H1 (cell line): ENCODE measurements around the gene LTC4S. TPM values are rescaled to one million over a fixed set of nuclear protein-coding genes. Genes with fewer than 3 reads are reported as not detected.

Experiments
- CTCF ChIA-PET: fragments of 300-600 bp; sonication (Branson Sonifier 250); formaldehyde crosslinking; loops from one replicate; lab custom pipeline; 2021; ENCODE audit not compliant: partially characterized antibody; lab: Charles Lee
- POLR2A ChIA-PET: fragments of 300-600 bp; sonication (Branson Sonifier 250); formaldehyde crosslinking; loops from one replicate; lab custom pipeline; 2021; ENCODE audit warnings: inconsistent platforms; ENCODE audit not compliant: partially characterized antibody; lab: Charles Lee
- DNase-seq, 2 experiments: peaks; one replicate each; pipeline versions ENCODE4 v3.0.0 to v3.0.0-alpha.2; 2010 to 2022; ENCODE audit warnings: low spot score in 2 of 2, low read depth in 1 of 2, mixed read lengths in 1 of 2
- FAIRE-seq: peaks from 2 replicates; lab custom pipeline; 2011; peaks lifted over from hg19 to GRCh38; lab: Jason Lieb, UNC
- H2AFZ ChIP-seq: 2 replicates; pipeline ENCODE4 v1.8.1; 2012; ENCODE audit warnings: low read length, inconsistent platforms
- H2AK5ac ChIP-seq: 2 replicates; pipeline ENCODE4 v1.6.1; 2013; ENCODE audit warnings: low read depth, low read length
- H2BK120ac ChIP-seq: replicated peaks from 2 replicates; pipeline ENCODE3; 2013; ENCODE audit warnings: low read depth, low read length, inconsistent platforms
- H2BK12ac ChIP-seq: 2 replicates; pipeline ENCODE4 v1.6.1; 2013; ENCODE audit warnings: low read depth, low read length
- H2BK15ac ChIP-seq: 2 replicates; pipeline ENCODE4 v1.6.1; 2013; ENCODE audit warnings: low read length
- H2BK20ac ChIP-seq: 2 replicates; pipeline ENCODE4 v1.6.1; 2013; ENCODE audit warnings: low read length
- H2BK5ac ChIP-seq: 2 replicates; pipeline ENCODE4 v1.6.1; 2013; ENCODE audit warnings: low read depth, low read length
- H3K14ac ChIP-seq: 2 replicates; pipeline ENCODE4 v1.6.1; 2013; ENCODE audit warnings: inconsistent platforms; ENCODE audit not compliant: insufficient read length
- H3K18ac ChIP-seq: 2 replicates; pipeline ENCODE4 v1.6.1; 2013; ENCODE audit warnings: low read length; ENCODE audit errors: extremely low read depth
- H3K23ac ChIP-seq: 2 replicates; pipeline ENCODE4 v1.6.1; 2013; ENCODE audit warnings: inconsistent platforms; ENCODE audit not compliant: insufficient read length
- H3K23me2 ChIP-seq: 2 replicates; pipeline ENCODE4 v1.6.1; 2013; ENCODE audit warnings: low read depth, low read length
- H3K27ac ChIP-seq: 2 replicates; pipeline ENCODE4 v1.6.1; 2011; ENCODE audit warnings: low read depth, low read length, inconsistent platforms
- H3K27me3 ChIP-seq, 4 experiments: replicated peaks in 1 of 4; 1 replicate in 1 of 4; 2 replicates in 3 of 4; pipeline versions ENCODE4 v1.6.1 to v1.8.1; 2011 to 2013; ENCODE audit warnings: low read length in 3 of 4, mild to moderate bottlenecking in 3 of 4, inconsistent platforms in 2 of 4, mixed read lengths in 2 of 4, moderate library complexity in 1 of 4; ENCODE audit not compliant: control insufficient read depth in 3 of 4, insufficient read depth in 3 of 4; ENCODE audit errors: extremely low read depth in 1 of 4
- H3K36me3 ChIP-seq, 4 experiments: 2 replicates each; pipeline versions ENCODE4 v1.6.1 to v1.8.1; 2011 to 2013; ENCODE audit warnings: mild to moderate bottlenecking in 4 of 4, low read length in 3 of 4, moderate library complexity in 2 of 4, control low read depth in 1 of 4, inconsistent platforms in 1 of 4; ENCODE audit not compliant: insufficient read depth in 4 of 4, control insufficient read depth in 2 of 4
- H3K4ac ChIP-seq: replicated peaks from 2 replicates; pipeline ENCODE3; 2013; ENCODE audit warnings: low read length, low read depth, mixed read lengths, inconsistent platforms; ENCODE audit not compliant: insufficient read length
- H3K4me1 ChIP-seq, 4 experiments: replicated peaks in 1 of 4; 1 replicate in 1 of 4; 2 replicates in 3 of 4; pipeline versions ENCODE4 v1.6.1 to v1.8.1; 2011 to 2013; ENCODE audit warnings: low read length in 3 of 4, inconsistent platforms in 2 of 4, mixed read lengths in 1 of 4; ENCODE audit not compliant: insufficient read depth in 4 of 4, control insufficient read depth in 3 of 4
- H3K4me2 ChIP-seq, 2 experiments: 2 replicates each; pipeline versions ENCODE4 v1.6.1 to v1.8.1; 2011 to 2013; ENCODE audit warnings: low read depth in 2 of 2, low read length in 2 of 2, control low read depth in 1 of 2, inconsistent platforms in 1 of 2, mild to moderate bottlenecking in 1 of 2; ENCODE audit not compliant: insufficient read depth in 1 of 2
- H3K4me3 ChIP-seq, 4 experiments: fragments of 200-600, 300-600 bp in 1 of 4; sonication (generic), shearing (Covaris generic), sonication (Bioruptor Twin) in 1 of 4; 2 replicates each; pipeline versions ENCODE4 v1.5.1 to v1.8.1; 2011 to 2016; ENCODE audit warnings: low read length in 4 of 4, low read depth in 3 of 4, control low read depth in 2 of 4, inconsistent platforms in 2 of 4, mild to moderate bottlenecking in 2 of 4, mixed read lengths in 1 of 4, moderate library complexity in 1 of 4; ENCODE audit not compliant: insufficient read depth in 2 of 4; ENCODE audit errors: extremely low read depth in 1 of 4
- H3K56ac ChIP-seq: replicated peaks from 2 replicates; pipeline ENCODE3; 2013; ENCODE audit warnings: low read depth, mild to moderate bottlenecking, mixed read lengths, low read length, inconsistent platforms; ENCODE audit not compliant: insufficient read length
- H3K79me1 ChIP-seq: 2 replicates; pipeline ENCODE4 v1.6.1; 2013; ENCODE audit warnings: low read depth, low read length, control low read depth
- H3K79me2 ChIP-seq, 2 experiments: 2 replicates each; pipeline versions ENCODE4 v1.6.1 to v1.8.1; 2012 to 2013; ENCODE audit warnings: low read length in 2 of 2, mild to moderate bottlenecking in 2 of 2, inconsistent platforms in 1 of 2; ENCODE audit not compliant: insufficient read depth in 2 of 2, control insufficient read depth in 1 of 2
- H3K9ac ChIP-seq, 4 experiments: replicated peaks in 1 of 4; 1 replicate in 1 of 4; 2 replicates in 3 of 4; pipeline versions ENCODE4 v1.6.1 to v1.8.1; 2011 to 2013; ENCODE audit warnings: low read depth in 3 of 4, low read length in 3 of 4, control low read depth in 2 of 4, mild to moderate bottlenecking in 2 of 4, moderate library complexity in 2 of 4, inconsistent platforms in 1 of 4; ENCODE audit errors: extremely low read depth in 1 of 4
- H3K9me3 ChIP-seq, 2 experiments: 2 replicates each; pipeline versions ENCODE4 v1.6.1 to v1.8.1; 2012 to 2013; ENCODE audit warnings: mild to moderate bottlenecking in 2 of 2, moderate library complexity in 2 of 2, control low read depth in 1 of 2, inconsistent platforms in 1 of 2, low read depth in 1 of 2, low read length in 1 of 2, mixed read lengths in 1 of 2; ENCODE audit not compliant: insufficient read depth in 2 of 2
- H4K20me1 ChIP-seq, 2 experiments: replicated peaks in 1 of 2; 2 replicates each; pipeline versions ENCODE3 to v1.8.1; 2011 to 2013; ENCODE audit warnings: inconsistent platforms in 2 of 2, low read length in 2 of 2, mild to moderate bottlenecking in 1 of 2; ENCODE audit not compliant: insufficient read depth in 2 of 2, control insufficient read depth in 1 of 2
- H4K5ac ChIP-seq: 2 replicates; pipeline ENCODE4 v1.6.1; 2013; ENCODE audit warnings: low read length, low read depth, mixed read lengths, inconsistent platforms; ENCODE audit not compliant: insufficient read length
- H4K8ac ChIP-seq: 2 replicates; pipeline ENCODE4 v1.8.0; 2013; ENCODE audit warnings: mild to moderate bottlenecking, moderate library complexity, low read length, inconsistent platforms; ENCODE audit not compliant: insufficient read depth; ENCODE audit errors: extremely low read depth
- H4K91ac ChIP-seq: replicated peaks from 2 replicates; pipeline ENCODE3; 2013; ENCODE audit warnings: low read length, mixed read lengths, inconsistent platforms; ENCODE audit not compliant: insufficient read length
- BCL11A ChIP-seq, 2 experiments: IDR thresholded peaks; one replicate each; pipeline ENCODE4 v1.6.1; 2011; ENCODE audit warnings: low read depth in 2 of 2, low read length in 2 of 2, mild to moderate bottlenecking in 2 of 2
- CHD2 ChIP-seq: IDR thresholded peaks from 2 replicates; pipeline ENCODE4 v1.6.1; 2012; ENCODE audit warnings: low read length, improper control_type of control experiment
- E2F6 ChIP-seq: IDR thresholded peaks from 2 replicates; pipeline ENCODE4 v1.6.1; 2012; ENCODE audit warnings: inconsistent platforms
- FOSL1 ChIP-seq: IDR thresholded peaks from 2 replicates; pipeline ENCODE4 v1.6.1; 2011; ENCODE audit warnings: mild to moderate bottlenecking, low read depth, low read length, moderate library complexity; ENCODE audit not compliant: insufficient read depth
- GTF2F1 ChIP-seq: IDR thresholded peaks from 2 replicates; pipeline ENCODE4 v1.6.1; 2012; ENCODE audit warnings: low read depth, low read length, improper control_type of control experiment, borderline replicate concordance
- HDAC6 ChIP-seq: IDR thresholded peaks from one replicate; pipeline ENCODE4 v1.7.1; 2012; ENCODE audit warnings: low read depth, mild to moderate bottlenecking, inconsistent platforms, low read length, moderate library complexity
- POU5F1 ChIP-seq: IDR thresholded peaks from 2 replicates; pipeline ENCODE4 v1.6.1; 2011; ENCODE audit warnings: low read depth, mild to moderate bottlenecking, low read length, moderate library complexity
- SIN3A ChIP-seq, 2 experiments: IDR thresholded peaks in 1 of 2; conservative IDR thresholded peaks in 1 of 2; 2 replicates each; pipeline ENCODE4 v1.6.1; 2011 to 2012; ENCODE audit warnings: low read length in 2 of 2, improper control_type of control experiment in 1 of 2, low read depth in 1 of 2, mild to moderate bottlenecking in 1 of 2
- SIRT6 ChIP-seq: IDR thresholded peaks from one replicate; pipeline ENCODE4 v1.7.1; 2012; ENCODE audit warnings: low read length, inconsistent platforms
- TAF1 ChIP-seq: IDR thresholded peaks from 2 replicates; pipeline ENCODE4 v1.6.1; 2011; ENCODE audit warnings: mild to moderate bottlenecking, low read depth, low read length
- TAF7 ChIP-seq: optimal IDR thresholded peaks from 2 replicates; pipeline ENCODE3; 2011; ENCODE audit warnings: low read depth, mild to moderate bottlenecking, inconsistent platforms, low read length, moderate library complexity, borderline replicate concordance
- TCF12 ChIP-seq: IDR thresholded peaks from 2 replicates; pipeline ENCODE4 v1.6.1; 2011; ENCODE audit warnings: low read depth, mild to moderate bottlenecking, low read length
- YY1 ChIP-seq: IDR thresholded peaks from 2 replicates; pipeline ENCODE4 v1.6.1; 2011; ENCODE audit warnings: low read depth, mild to moderate bottlenecking, low read length
- ZNF274 ChIP-seq: IDR thresholded peaks from 2 replicates; pipeline ENCODE4 v1.7.0; 2012; ENCODE audit warnings: low read length, borderline replicate concordance; ENCODE audit errors: extremely low read depth
- WGBS, 2 experiments: shearing (Covaris generic) in 1 of 2; methylation state at CpG; one replicate each; pipeline versions ENCODE4 v1.1.6 to v1.1.7; 2013 to 2015; ENCODE audit warnings: low lambda C conversion rate in 2 of 2, mixed read lengths in 2 of 2, inconsistent platforms in 1 of 2, low coverage in 1 of 2, missing lambda C conversion rate in 1 of 2; ENCODE audit not compliant: insufficient replicate concordance in 2 of 2, insufficient coverage in 1 of 2, insufficient read length in 1 of 2; ENCODE audit errors: extremely low coverage in 1 of 2, missing lambda C conversion rate in 1 of 2; 5-methylcytosine and 5-hydroxymethylcytosine counted together
- polyA plus RNA-seq, 7 experiments: library from polyadenylated mRNA; depleted of rRNA in 3 of 7; stranded (reverse) in 5 of 7; unstranded in 2 of 7; fragments of >200 nt in 5 of 7; fragments of 200-250 nt in 2 of 7; gene quantifications; 1 replicate in 5 of 7; 2 replicates in 1 of 7; 4 replicates in 1 of 7; pipeline versions ENCODE4 v1.2.1 to v1.2.3, GENCODE V29; 2011 to 2013; ENCODE audit warnings: missing spikeins in 2 of 7, mixed read lengths in 2 of 7
- total RNA-seq: library from RNA; stranded (reverse); fragmentation: NEBNext Ultra II Directional; extraction: Animal tissue kit (Norgen Biotek cat#: 25700); gene quantifications from 2 replicates; pipeline ENCODE4 v1.2.1, GENCODE V29; 2021

The LTC4S gene
- total and polyA plus RNA-seq, 2 of the 8 experiments (the other 6 are each of a cell fraction or from before 2014, with no cell fraction given), result 2.2 to 3.7 TPM

- CTCF ChIA-PET, result interaction anchor here (0.8 to 6.7 kb wide), 4 partner anchors 9 to 104 kb away, joined by 3 to 53 read pairs (median 4); no protein-coding TSS in a partner anchor
These were observed 10.7 kb upstream of the LTC4S start for GRCh38 chr5:179783128-179783527.

More at GRCh38 chr5:179783128-179783527, 10.7 kb upstream of the LTC4S start:
- no peak for TF ChIP-seq E2F6
- TF ChIP-seq TAF7, result no peak
- no peak for TF ChIP-seq SIRT6
- no peak for TF ChIP-seq TCF12
- no peak for TF ChIP-seq BCL11A (IDR thresholded peaks at IDR 0.05; ENCODE audit: low read depth in 2 of 2, low read length in 2 of 2)
- no peak for TF ChIP-seq YY1
- TF ChIP-seq HDAC6, result no peak
- TF ChIP-seq FOSL1, result no peak
- TF ChIP-seq GTF2F1, result no peak
- no peak for TF ChIP-seq TAF1
- no peak for TF ChIP-seq POU5F1
- TF ChIP-seq SIN3A (conservative IDR thresholded peaks at IDR 0.05 in 1 of 2, IDR thresholded peaks at IDR 0.05 in 1 of 2; ENCODE audit: low read depth in 1 of 2, low read length in 2 of 2), result no peak
- TF ChIP-seq CHD2, result no peak
- no peak for TF ChIP-seq ZNF274
- Histone ChIP-seq H3K4ac (no peak overlapping the region), H4K20me1 (peaks cover 0 to 2% of the 10 kb centered on the region in 2 experiments), H2BK15ac (no peak overlapping the region), H3K23me2 (no peaks in the 10 kb centered on the region), H4K8ac (no peak overlapping the region), H3K9ac (no peak overlapping the region), H3K36me3 (peaks cover 0 to 9% (median 4%) of the 10 kb centered on the region in 4 experiments; a peak in 2 of 8 replicates), H3K14ac (no peak overlapping the region), H3K79me1 (no peaks in the 10 kb centered on the region; the same call in 1 of the 2 replicates), H3K27ac (no peak overlapping the region), H3K27me3 (no peaks in the 10 kb centered on the region), H2AFZ (no peak overlapping the region), H3K9me3 (no peaks in the 10 kb centered on the region), H3K18ac (no peak overlapping the region), H4K5ac (no peak overlapping the region), H3K79me2 (no peaks in the 10 kb centered on the region), H2AK5ac (no peak overlapping the region), H4K91ac (no peak overlapping the region), H3K4me3 (no peak overlapping the region), H3K56ac (no peak overlapping the region), H2BK5ac (no peak overlapping the region), H3K4me2 (no peak overlapping the region), H3K23ac (no peak overlapping the region), H3K4me1 (no peaks in the 10 kb centered on the region), H2BK120ac (no peak overlapping the region), H2BK20ac (no peak overlapping the region), H2BK12ac (no peak overlapping the region)
- WGBS, 2 experiments, result 93% methylated on average over 9 of the region's 9 CpGs; no CpG with 5 or more reads in 1 of the 2 experiments
- FAIRE-seq (no peak), DNase-seq (no peak)
- POLR2A ChIA-PET, result interaction anchor here (1.1 to 3.4 kb wide), 6 partner anchors 9 to 160 kb away, joined by 3 to 15 read pairs (median 4); partner anchors contain the start of gene HNRNPH1
